ENCODE data around the gene MGAT4A. TPM values are rescaled to one million over a fixed set of nuclear protein-coding genes. Genes with fewer than 3 reads are reported as not detected.

The MGAT4A gene
- total RNA-seq, 4 donors from 2014 or later: 52.8 to 243 (median 175) TPM

- TF ChIP-seq POLR2A (IDR thresholded peaks at IDR 0.05): no peak
- Histone ChIP-seq H3K4me1 (peaks cover 0 to 52% (median 21%) of the 10 kb centered on the region in 4 donors), H3K36me3 (no peaks in the 10 kb centered on the region), H3K27me3 (no peaks in the 10 kb centered on the region), H3K9me3 (no peaks in the 10 kb centered on the region), H3K4me3 (no peak overlapping the region), H3K27ac (no peak overlapping the region)
- DNase-seq: no peak
Observed at GRCh38 chr2:98706591-98706990, 24.3 kb downstream of the MGAT4A start.

DNA sequence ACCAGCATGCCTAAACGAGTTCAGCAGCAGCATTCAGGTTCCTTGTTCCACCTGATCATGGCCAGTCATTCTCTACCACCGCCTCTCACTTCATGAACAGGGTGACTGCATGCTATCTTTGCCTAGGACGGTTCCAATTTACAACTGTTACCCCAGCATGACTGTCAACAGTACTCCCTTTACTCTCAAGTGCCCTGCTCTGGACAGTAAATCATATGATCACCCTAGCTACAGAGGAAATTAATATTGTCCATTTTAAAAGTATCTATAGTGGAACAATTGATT is 25.7 kb downstream of the MGAT4A start:
- no peak for TF ChIP-seq POLR2A (IDR thresholded peaks at IDR 0.05)
- TF ChIP-seq CTCF (IDR thresholded peaks at IDR 0.05): no peak
- peaks cover 0 to 65% (median 25%) of the 10 kb centered on the region in 4 donors for H3K4me1 ChIP-seq

GRCh38 chr2:98704499-98705332 is 26.2 kb downstream of the MGAT4A start:
- Histone ChIP-seq H3K27ac (peak overlapping the region in 2 of 4 donors; percentile 81 to 85), H3K4me3 (peak overlapping the region in 1 of 4 donors; percentile 9), H3K9me3 (no peaks in the 10 kb centered on the region), H3K4me1 (peaks cover 0 to 67% (median 22%) of the 10 kb centered on the region in 4 donors), H3K27me3 (no peaks in the 10 kb centered on the region), H3K36me3 (no peaks in the 10 kb centered on the region)
- DNase-seq: peak in 2 of 3 donors; percentile 59 to 73
- peak in 1 of 2 donors; percentile 1 for TF ChIP-seq POLR2A (IDR thresholded peaks at IDR 0.05)
- no peak for TF ChIP-seq CTCF (IDR thresholded peaks at IDR 0.05)

More for the DNA sequence above, 25.7 kb downstream of the MGAT4A start:
- no peaks in the 10 kb centered on the region for H3K27me3 ChIP-seq
- no peaks in the 10 kb centered on the region for H3K36me3 ChIP-seq
- H3K9me3 ChIP-seq: no peaks in the 10 kb centered on the region
- DNase-seq: no peak
- peak overlapping the region in 1 of 4 donors; percentile 2 for H3K4me3 ChIP-seq
- H3K27ac ChIP-seq: peak overlapping the region in 2 of 4 donors; percentile 36 to 82

GRCh38 chr2:98703738-98704137 is 27.2 kb downstream of the MGAT4A start:
- no peak for TF ChIP-seq POLR2A (IDR thresholded peaks at IDR 0.05)
- TF ChIP-seq CTCF (IDR thresholded peaks at IDR 0.05): no peak
- Histone ChIP-seq H3K27ac (peak overlapping the region in 3 of 4 donors; percentile 4 to 85 (median 81)), H3K36me3 (no peaks in the 10 kb centered on the region), H3K27me3 (no peaks in the 10 kb centered on the region), H3K4me1 (peaks cover 0 to 67% (median 20%) of the 10 kb centered on the region in 4 donors), H3K4me3 (peak overlapping the region in 2 of 4 donors; percentile 9 to 18), H3K9me3 (no peaks in the 10 kb centered on the region)
- no peak for DNase-seq

GRCh38 chr2:98702858-98703620 is 27.9 kb downstream of the MGAT4A start:
- no peaks in the 10 kb centered on the region for H3K9me3 ChIP-seq
- no peak for TF ChIP-seq CTCF (IDR thresholded peaks at IDR 0.05)
- no peak for TF ChIP-seq POLR2A (IDR thresholded peaks at IDR 0.05)
- peaks cover 0 to 73% (median 21%) of the 10 kb centered on the region in 4 donors for H3K4me1 ChIP-seq
- H3K4me3 ChIP-seq: peak overlapping the region in 2 of 4 donors; percentile 18 to 33
- H3K27me3 ChIP-seq: no peaks in the 10 kb centered on the region
- H3K27ac ChIP-seq: peak overlapping the region in 3 of 4 donors; percentile 4 to 85 (median 81)
- no peak for DNase-seq
- H3K36me3 ChIP-seq: no peaks in the 10 kb centered on the region
